NCI-H2107 treated with DMSO at 0.1 percent for 48 hours (cell line): ENCODE measurements around the gene HECW1.
"Not testable (repeated sequence)": the region's sequence is repeated elsewhere in the genome, so short reads cannot be mapped to it uniquely, and the experiment has no call there.

ENCODE experiments used
- DNase-seq: peaks from one replicate; lab custom pipeline; 2025; ENCODE audit not compliant: unreplicated experiment; lab: John Stamatoyannopoulos, UW

HECW1 gene

DNA sequence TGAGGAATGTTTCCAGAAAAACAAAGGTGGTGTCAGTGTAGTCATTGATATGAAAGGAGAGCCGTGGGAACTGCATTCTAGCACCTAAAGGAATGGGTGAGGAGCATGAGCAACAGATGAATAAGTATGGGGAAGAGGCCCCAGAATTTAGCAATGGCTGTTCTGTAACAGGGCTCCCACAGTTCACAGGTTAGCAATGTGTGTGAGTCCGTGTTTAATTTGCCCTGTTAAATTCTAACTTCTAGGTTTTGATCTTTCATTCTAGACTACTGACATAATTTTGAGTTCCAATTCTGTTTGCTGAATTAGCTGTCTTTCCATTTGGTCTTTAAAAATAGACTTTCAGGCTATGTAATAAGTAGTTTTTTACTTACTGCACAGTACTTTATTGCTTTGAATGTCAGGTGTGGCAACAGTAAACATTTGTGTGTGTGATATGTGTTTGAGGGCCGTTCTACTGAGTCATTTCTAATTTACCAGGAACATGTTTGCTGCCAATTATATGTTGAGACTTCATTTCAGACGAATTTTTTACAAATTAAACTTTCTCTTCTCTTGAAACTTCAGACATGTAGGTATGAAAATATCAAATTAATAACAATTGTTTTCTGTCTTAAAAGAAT, 479.2 kb downstream of the HECW1 start:
- no peak for DNase-seq

DNA sequence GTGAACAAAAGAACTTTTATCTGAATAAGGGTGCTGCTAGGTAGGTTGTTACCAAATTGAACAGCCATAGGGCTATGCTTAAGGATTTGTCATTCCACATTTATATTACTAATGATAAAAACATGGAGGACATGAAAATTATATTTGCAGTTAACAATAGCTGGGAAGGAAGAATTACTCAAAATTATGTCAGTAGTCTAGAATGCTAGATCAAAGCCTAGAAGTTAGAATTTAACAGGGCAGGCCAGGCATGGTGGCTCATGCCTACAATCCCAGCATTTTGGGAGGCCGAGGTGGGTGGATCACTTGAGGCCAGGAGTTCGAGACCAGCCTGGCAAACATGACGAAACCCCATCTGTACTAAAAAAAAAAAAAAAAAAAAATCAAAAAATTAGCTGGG, 479.9 kb downstream of the HECW1 start:
- DNase-seq = no peak

DNA sequence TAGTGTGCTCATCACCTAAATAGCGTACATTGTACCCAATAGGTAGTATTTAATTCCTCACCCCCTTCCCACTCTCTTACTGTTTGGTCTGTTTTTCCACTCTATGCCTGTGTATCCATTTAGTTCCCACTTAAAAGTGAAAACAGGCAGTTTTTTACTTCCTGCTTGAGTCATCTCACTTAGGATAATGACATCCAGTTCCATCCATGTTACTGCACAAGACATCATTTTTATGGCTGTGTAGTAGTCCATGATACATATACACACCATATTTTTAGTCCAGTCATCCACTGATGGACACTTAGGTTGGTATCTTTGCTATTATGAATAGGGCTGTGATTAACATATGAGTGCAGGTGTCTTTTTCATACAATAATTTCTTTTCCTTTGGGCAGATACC, 480.6 kb downstream of the HECW1 start:
- no peak for DNase-seq

DNA sequence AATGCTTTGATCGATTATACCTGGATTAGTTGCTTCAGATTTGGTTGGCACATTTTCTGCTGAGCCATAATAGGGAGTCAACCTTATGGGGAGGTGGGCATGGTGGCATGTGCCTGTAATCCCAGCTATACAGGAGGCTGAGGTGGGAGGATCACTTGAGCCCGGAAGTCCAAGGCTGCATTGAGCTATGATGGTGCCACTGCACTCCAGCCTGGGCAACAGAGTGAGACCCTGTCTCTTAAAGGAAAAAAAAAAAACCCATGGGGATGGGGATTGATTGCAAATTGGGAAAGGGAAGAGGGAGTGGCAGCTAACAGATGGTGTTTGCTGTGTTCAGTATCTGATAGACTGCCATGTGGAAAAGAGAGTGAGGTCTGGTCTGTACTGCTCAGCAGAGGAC, 481.6 kb downstream of the HECW1 start:
- DNase-seq = no peak

DNA sequence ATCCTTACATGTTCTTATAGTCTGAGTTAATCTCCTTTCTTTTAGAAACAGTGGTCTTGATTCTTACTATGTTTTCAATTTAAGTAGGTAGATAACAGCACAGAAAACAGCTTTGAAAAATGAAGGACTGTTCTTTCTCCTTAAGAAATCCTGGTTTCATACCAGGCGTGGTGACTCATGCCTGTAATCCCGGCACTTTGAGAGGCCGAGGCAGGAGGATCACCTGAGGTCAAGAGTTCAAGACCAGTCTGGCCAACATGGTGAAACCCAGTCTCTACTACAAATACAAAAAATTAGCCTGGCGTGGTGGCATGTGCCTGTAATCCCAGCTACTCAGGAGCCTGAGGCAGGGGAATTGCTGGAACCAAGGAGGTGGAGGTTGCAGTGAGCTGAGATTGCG, 484.0 kb downstream of the HECW1 start:
- DNase-seq = not testable (repeated sequence)

DNA sequence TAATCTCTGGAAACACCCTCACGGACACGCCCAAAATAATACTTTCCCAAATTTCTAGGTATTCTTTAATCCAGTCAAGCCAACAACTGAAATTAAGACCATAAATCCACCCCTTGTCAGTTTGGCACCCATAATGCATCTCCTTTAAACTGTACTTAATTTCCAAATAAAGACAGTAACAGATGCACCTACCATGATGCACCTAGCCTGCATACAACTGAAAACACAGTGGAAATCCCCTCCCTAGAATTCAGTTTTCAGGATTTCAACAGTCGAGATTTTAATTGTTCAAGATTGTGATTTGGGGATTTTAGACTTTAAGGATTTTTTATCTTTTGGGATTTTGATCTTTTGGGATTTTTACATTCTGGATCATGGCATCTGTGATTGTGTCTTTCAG, 487.6 kb downstream of the HECW1 start:
- no peak for DNase-seq

DNA sequence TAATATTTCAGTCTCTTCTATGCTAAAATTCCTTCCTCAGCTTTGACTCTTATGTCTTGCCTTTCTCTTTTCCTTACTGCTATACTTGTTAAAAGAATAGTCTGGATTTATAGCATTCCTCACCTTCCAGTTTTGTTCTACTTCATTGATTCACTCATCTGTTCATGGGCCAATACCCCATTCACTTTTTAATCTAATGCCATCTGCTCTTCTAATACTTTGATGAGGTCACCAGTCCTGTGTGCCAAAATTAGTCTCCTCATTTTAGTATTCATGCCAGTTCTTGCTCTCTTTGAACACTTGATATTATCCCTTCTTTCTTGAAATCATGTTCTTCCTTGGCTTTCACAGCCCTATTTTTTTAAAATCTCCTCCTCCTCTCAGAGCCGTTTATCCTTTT, 489.8 kb downstream of the HECW1 start:
- no peak for DNase-seq

DNA sequence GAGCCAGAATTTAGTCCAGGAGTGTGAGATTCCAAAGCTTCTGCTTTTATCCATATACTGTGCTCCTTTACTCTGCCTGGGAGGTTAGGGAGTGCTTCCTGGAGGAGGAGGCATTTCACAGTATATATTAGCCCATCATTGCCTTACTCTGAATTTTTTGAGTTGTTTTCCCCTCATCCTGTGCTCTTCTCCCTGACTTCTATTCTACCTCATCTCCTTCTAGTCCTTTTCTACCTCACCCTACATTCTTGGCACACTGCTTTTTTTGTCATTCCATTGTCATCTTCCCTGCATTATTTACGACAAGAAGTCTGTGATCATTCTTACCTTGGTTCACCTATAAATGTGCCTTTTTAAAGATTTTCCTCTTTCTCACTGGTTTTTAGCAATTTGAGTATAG, 491.8 kb downstream of the HECW1 start:
- no peak for DNase-seq

DNA sequence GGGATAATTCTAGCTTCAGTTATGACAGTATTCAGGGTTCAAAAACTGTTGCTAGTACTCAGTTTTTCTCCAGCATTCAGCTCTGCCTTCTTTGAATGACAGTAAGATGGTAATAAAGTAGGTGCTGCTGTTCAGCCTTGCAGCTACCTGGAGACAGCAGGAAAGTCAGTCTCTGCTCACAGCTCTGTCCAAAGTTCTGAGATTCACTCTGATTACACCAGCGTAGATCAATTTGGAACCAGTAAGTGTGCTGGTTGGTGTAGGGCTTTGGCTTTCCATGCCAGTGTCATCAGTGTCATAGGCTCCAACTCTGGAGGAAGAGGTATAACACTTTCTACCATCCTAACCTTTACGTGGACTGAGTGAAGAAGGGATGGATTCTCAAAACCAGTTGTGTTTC, 496.6 kb downstream of the HECW1 start:
- DNase-seq = no peak

DNA sequence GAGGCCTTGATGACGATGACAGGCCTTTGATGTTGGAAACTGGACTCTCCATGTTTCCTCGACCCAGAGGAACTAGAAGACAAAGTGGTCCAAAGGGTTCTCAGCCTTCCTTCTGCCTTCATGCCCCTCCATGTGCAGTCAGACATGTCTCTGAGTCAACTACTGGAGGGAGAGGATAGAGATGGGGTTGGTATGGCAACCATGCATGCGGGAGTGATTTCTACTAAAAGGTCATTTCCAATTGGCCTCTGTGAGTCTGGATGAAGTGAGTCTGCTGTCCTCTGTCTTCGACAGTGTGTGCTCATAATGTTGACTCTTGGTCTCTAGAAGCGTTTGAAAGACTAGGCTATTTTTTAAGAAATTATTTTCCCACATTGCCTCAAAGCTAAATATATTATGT, 499.7 kb downstream of the HECW1 start:
- no peak for DNase-seq

DNA sequence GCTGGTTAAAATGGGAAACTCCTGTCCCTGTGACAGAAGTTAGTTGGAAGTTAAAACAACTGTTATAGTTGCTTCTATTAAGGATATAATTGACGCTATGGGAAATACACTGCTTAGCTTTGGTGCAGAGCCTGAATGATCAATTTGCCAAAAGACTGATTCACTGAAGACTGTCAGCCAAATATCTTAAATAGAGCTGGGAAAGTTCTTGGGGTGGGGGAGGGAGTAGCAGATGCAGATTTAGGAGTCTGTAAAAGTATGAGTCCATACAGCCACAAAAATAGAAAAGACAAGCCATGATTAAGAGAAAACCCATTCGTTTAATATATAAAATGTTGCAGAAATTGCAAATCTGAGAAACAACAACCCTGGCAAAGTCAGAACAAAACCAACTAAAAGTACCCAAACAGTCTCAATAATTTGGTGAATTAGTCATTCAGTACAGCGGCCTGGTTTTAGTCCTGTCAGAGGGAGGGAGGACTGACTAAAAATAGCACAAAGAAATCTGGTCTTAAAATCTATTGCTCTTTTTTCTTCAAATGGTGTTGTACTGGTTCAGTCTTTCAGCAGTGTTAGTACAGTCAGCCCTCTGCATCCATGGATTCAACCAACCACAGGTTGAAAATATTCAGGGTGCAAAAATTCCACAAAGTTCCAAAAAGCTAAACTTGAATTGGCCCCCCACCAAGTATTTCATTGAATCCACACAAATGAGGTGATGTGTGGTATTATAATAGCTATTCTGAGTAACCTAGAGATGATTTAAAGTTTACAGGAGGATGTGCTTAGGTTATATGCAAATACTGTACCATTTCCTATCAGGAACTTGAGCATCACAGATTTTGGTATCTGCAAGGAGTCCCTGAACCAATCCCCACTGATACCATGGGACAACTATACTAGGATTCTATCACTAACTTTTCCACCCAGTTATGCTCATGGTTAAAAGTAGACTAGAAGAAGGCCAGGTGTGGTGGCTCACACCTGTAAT, 500.4 kb downstream of the HECW1 start:
- no peak for DNase-seq
